Measurements from ENCODE around the gene PPP6R1.
"Not testable (repeated sequence)": the region's sequence is repeated elsewhere in the genome, so short reads cannot be mapped to it uniquely, and the experiment has no call there.

Gene PPP6R1

DNA sequence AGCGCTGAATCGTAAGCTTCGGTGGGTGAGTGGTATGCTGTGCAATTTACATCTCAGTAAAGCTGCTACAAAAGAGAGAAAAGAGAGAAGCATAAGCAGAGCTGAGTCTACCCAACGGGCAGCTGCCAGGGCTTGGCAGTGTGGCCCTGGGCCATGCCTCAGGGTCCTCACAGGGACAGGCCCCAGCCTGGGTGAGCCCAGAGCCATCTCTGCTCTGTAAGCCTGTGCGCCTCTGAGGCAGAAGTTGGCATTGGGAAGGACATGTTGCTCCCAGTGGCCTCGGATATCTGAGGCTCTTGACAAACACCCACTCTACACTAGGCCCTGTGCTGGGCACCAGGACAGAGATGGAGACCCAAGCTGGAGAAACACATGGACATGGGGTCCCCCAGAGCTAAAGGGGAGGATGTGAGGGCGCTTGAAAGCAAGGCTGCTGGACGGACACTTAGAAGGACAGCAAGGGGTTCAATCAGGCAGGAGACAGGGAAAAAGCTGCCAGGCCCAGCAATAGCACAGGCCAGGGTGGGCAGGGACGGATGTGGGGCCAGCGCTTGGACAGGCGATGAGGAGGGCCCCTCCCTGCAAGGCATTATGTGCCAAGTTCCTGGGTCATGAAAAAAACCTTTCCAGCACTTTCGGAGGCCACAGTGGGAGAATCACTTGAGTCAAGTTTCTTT lies 14.7 kb downstream of the PPP6R1 start:
- no peak for DNase-seq

DNA sequence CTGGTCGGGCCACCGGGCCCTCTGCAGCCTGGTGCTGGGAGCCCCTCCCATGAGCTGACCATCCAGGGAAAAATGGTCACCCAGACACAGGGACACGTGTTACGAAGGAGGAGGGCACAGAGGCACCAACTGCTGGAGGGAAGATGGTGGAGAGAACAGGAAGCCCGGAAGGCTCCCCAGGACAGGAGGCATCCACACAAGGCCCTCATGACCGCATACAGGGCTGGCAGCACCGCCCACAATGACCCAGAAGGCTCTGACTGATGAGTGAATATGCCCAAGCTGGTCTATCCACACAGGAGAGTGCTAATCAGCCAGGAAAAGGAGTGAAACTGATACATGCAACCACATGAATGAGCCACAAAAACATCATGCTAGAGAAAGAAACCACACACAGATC lies 16.3 kb downstream of the PPP6R1 start:
- no peak for DNase-seq

DNA sequence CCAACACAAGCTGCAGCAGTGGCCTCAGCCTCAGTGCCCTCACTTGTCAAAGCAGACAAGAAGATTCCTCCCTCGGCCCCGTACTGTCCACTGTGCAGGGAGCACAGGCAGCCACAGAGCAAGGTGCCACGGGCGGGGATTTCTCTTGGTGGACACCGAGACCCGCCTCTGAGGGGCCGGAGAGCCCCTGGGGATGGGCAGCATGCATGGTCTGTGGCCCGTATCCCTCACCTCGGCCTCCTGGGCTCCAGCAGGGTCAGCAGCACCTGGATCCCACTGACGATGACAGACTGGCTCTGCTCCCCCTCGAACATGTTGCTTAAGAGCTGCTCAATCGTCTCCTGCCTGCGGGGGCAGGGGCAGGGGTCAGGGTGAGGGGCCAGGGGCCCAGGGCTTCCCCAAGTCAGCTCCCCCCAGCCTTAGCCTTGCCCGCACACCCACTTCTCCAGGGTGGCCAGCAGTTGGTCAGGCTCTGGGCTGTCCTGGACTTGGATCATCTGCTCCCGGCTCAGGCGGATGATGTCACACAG lies 16.8 kb downstream of the PPP6R1 start:
- DNase-seq, result no peak

GRCh38 chr19:55241143-55241934 lies 17.5 kb downstream of the PPP6R1 start:
- no peak for DNase-seq

- no peak for DNase-seq
These were observed 18.1 kb downstream of the PPP6R1 start for GRCh38 chr19:55240713-55241020.

DNA sequence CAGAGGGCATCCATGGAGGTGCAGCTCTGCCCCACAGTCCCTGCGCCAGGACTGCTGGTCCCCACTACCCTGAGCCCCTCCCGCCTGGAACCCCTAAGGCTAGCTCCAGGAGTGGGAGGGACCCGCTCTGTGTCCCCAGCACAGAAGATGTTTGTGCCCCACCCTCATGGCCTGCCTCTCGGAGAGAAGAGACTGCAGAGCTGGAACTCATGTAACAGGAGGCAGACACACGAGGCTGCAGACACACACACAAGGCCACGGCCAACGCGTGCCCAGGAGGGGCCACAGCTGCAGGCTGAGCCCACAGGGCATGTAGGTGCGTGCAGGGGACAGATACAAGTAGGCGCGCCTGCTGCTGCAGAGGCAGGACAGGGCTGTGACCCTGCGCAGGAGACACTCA lies 19.8 kb downstream of the PPP6R1 start:
- no peak for DNase-seq

- no peak for DNase-seq
These were observed 20.8 kb downstream of the PPP6R1 start for GRCh38 chr19:55238030-55238429.

- DNase-seq, result no peak
These were observed 25.8 kb downstream of the PPP6R1 start for GRCh38 chr19:55232986-55233385.

DNA sequence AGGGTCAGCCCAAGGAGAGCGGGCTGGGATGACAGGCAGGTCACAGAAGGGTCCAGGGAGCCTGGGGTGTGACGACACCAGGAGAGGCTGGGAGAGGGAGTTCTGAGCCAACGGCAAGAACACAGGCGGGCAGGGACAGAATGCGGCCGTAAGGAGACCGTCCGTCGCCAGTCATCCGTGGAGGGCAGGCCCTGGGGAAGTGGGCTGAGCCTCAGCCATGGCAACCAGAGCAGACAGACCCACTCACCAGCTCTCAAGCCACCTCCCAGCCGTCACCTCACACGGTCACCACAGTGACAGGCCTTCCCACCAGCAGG lies 26.6 kb downstream of the PPP6R1 start:
- no peak for DNase-seq

DNA sequence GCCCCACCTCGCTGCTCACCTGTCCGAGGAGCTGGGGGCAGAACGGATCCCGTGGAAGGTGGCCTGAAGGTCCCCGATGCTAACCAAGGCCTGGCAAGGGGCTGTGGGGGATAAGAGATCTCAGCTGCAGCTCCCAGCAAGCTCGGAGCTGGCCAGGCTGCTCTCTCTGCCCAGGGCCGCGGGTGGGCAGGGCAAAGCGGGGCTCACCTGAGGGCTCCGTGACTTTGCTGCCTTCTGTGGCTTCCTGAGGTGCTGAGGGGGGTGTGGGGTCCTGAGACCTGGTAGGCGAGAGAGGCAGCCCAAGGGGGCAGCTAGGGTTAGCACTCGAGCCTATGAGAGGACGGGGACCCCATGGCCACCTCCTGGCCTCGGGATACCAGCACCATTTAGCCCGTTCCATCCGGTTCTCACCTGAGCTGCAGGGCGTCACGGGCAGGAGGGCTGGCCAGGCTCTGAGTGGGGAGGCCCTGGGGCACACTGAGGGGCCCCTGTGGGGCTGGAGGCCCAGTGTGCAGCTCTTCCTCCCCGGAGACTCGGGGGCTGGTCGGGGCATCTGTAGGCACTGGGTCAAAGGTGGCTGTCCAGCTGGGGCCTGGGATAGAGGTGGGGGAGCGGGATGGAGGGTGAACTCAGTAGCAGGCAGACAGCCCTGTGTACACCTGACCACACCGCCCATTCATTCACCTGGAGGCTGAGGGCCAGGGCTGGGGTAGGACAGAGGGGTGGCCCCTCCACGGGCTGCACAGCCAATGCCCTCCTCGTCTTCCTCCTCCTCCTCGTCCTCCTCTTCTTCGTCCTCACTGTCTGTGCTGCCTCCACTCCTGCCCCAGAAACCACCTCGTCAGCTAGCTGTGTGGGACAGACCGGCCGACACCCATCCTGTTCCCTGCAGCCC lies 27.2 kb downstream of the PPP6R1 start:
- no peak for DNase-seq

DNA sequence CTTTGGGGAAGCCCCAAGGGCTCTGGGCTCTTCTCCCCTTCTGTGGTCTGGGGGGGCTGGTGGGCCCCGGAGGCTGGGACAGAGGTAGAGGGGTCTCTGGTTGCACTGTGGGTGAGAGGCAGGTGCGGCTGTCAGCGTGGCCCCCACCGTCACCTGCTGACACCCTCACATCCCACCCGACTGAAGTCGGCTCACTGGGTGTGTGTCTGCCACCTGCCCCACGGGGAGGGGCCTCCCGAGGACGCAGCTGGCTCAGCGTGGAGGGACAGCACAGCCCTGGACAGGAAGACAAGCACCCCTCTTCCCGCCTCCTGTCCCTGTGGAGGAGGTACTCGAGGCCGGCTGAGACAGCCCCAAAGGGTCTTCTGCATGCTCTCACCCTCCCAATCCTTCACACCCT lies 28.0 kb downstream of the PPP6R1 start:
- DNase-seq, result no peak

DNA sequence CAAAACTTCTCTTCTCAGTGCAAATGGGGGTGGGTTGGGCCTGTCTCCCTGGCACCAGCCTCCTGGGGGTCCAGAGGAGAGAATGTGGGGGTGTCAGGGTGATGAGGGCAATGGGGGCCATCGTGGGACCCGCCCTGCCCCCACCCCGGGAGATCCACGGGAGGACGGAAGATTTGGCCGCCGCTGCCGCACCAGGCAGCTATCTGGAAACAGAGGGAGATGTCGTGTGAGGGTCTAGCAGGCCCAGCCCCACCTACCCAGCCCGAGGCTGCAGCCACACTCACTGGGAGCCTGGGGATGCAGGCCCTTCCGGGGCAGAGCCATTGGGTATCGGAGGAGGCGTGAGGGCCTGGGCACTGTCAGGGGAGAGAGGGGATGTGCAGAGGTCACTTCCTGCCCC lies 28.5 kb downstream of the PPP6R1 start:
- DNase-seq, result no peak

- DNase-seq, result no peak
These were observed 29.0 kb downstream of the PPP6R1 start for GRCh38 chr19:55229789-55230182.

DNA sequence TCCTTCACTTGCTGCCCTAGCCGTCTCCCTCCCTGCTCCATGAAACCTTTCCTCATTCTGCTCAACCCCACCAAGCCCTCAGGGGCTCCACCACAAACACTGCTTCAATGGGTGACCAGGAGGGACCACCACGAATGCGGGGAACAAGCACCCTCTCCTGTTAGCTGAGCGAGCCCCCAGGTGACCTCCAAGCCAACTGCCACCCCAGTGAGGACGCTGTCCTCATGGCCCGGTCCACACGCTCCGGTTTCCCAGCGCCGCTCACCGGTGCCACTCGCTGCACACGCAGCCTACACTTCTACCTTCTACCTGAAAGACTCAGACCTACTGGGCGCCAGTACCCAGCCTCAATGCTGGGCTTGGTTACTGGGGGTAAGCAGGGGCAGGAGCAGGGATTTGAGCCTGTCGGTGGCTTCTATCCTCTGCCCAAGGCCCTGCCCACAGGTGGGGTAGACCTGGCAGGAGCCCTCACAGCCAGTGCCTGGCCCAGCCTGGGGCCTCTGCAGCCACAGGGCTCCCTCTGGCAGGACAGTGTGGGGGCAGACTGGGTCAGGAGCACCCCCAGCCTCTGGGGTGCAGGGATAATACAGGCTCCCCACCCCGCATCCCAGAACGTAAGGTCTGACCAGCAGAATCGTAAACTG lies 29.6 kb downstream of the PPP6R1 start:
- DNase-seq, result no peak

- no peak for DNase-seq
These were observed 30.3 kb downstream of the PPP6R1 start, which contains the start of gene TMEM86B for GRCh38 chr19:55228403-55229031. TSS of gene TMEM86B (minus strand) at chr19:55228763. CDS start at chr19:55228741, 22 bp downstream.

GRCh38 chr19:55228015-55228391 lies 30.8 kb downstream of the PPP6R1 start:
- no peak for DNase-seq

GRCh38 chr19:55227241-55228014 lies 31.4 kb downstream of the PPP6R1 start:
- no peak for DNase-seq

DNA sequence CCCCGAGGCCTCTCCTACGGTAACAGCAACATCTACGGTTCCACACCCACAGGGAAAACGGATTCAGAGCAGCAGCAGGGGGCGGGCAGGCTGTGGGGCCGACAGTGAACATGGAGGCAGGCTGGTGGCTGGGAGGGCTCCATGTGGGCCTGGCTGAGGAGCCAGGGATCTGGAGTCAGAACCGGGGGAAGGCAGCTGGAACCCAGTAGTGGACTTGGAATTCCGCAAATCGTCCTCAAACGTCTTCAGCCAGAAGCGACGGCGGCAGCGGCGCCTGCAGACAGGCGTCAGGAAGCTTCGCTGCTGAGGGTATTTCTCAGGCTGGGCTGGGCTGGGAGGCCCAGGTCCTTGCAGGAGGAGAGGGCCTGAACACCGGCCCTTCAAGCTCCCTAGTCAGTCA lies 32.0 kb downstream of the PPP6R1 start:
- no peak for DNase-seq

GRCh38 chr19:55226273-55226672 lies 32.5 kb downstream of the PPP6R1 start:
- no peak for DNase-seq

GRCh38 chr19:55225415-55225958 lies 33.3 kb downstream of the PPP6R1 start:
- no peak for DNase-seq

DNA sequence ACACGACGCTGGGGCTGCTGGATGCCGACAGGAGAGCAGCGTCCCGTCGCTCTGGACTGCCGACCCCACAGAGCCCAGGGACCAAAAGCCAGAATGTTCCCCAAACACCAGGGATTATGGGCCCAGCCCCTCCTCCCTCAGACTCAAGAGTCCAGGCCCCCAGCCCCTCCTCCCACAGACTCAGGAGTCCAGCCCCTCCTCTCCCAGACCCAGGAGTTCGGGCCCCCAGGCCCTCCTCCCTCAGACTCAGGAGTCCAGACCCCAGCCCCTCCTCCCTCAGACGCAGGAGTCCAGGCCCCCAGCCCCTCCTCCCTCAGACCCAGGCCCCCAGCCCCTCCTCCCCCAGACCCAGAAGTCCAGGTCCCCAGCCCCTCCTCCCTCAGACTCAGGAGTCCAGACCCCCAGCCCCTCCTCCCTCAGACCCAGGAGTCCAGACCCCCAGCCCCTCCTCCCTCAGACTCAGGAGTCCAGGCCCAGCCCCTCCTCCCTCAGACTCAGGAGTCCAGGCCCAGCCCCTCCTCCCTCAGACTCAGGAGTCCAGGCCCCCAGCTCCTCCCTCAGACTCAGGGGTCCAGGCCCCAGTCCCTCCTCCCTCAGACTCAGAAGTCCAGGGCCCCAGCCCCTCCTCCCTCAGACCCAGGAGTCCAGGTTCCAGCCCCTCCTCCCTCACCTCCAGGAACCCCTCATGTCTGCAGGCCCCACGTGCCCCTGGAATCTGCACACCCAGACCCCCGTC lies 34.0 kb downstream of the PPP6R1 start:
- not testable (repeated sequence) for DNase-seq
